MM.1S (cell line): ENCODE measurements around the gene KDM4B.

ENCODE experiments used
- CTCF ChIP-seq: fragments of 300-600 bp; sonication (generic); IDR thresholded peaks from 2 replicates; pipeline ENCODE4 v1.5.1; 2016; ENCODE audit warnings: antibody characterized with exemption, low read length, mixed read lengths
- EZH2 ChIP-seq: fragments of 300-600 bp; sonication (generic); optimal IDR thresholded peaks from 2 replicates; pipeline ENCODE3; 2017; ENCODE audit warnings: low read depth, mild to moderate bottlenecking, antibody characterized with exemption, low read length, mixed read lengths

- TF ChIP-seq EZH2 (no peak), CTCF (no peak)
These were observed 7.7 kb downstream of the KDM4B start for GRCh38 chr19:4976401-4977298.
